Measurements from ENCODE around the gene IFNA17. TPM values are rescaled to one million over a fixed set of nuclear protein-coding genes. Genes with fewer than 3 reads are reported as not detected.
"Not testable (repeated sequence)": the region's sequence is repeated elsewhere in the genome, so short reads cannot be mapped to it uniquely, and the experiment has no call there.

Gene IFNA17
- total and polyA plus RNA-seq, 7 experiments from 2014 or later: not detected

DNA sequence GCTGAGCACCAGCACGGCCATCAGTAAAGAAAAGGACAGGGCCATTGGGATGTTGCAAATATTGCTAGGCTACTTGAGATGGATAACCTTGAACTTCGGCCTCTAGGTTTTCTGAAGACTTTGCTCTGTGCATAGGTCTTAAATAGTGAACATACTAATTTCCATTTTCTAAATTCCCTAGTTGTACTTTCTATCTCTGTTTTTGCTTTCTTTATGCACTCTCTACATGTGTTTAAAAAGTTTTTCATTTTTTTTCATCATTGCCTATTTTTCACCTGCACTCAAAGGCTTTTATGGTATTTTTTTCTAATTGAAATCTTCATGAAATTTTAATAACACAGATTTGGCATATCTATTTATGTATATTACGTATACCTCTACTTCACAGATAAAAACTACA, 40.5 kb downstream of the IFNA17 start, which contains the start of gene IFNA4:
IFNA4 (minus strand) TSS at position 101 of the 400 bp plus-strand sequence; CDS start at position 45, 56 bp downstream.
- POLR2A ChIA-PET; ATAC-seq; H3K27me3 ChIP-seq (ENCODE audit: control insufficient read depth in 2 of 2, insufficient read depth in 2 of 2, low read length in 2 of 2); H3K4me3 ChIP-seq (ENCODE audit: low read length); H3K9me3 Mint-ChIP-seq; intact Hi-C loops (cut with micrococcal nuclease); H3K27ac ChIP-seq (ENCODE audit: low read depth, low read length); H3K27ac Mint-ChIP-seq; H3K4me1 ChIP-seq (ENCODE audit: control insufficient read depth in 2 of 2, insufficient read depth in 2 of 2, low read length in 2 of 2); H3K4me3 Mint-ChIP-seq; H3K36me3 Mint-ChIP-seq; CTCF ChIA-PET; DNase-seq; H3K9me3 ChIP-seq (ENCODE audit: control insufficient read depth in 2 of 3, low read length in 3 of 3); H3K36me3 ChIP-seq (ENCODE audit: control insufficient read depth in 2 of 3, insufficient read depth in 3 of 3, low read length in 3 of 3): not testable (repeated sequence)
- peaks cover 5 to 17% (median 11%) of the 10 kb centered on the region in 7 donors for H3K4me1 Mint-ChIP-seq
- peaks cover 0 to 34% (median 0%) of the 10 kb centered on the region in 5 donors for H3K27me3 Mint-ChIP-seq

DNA sequence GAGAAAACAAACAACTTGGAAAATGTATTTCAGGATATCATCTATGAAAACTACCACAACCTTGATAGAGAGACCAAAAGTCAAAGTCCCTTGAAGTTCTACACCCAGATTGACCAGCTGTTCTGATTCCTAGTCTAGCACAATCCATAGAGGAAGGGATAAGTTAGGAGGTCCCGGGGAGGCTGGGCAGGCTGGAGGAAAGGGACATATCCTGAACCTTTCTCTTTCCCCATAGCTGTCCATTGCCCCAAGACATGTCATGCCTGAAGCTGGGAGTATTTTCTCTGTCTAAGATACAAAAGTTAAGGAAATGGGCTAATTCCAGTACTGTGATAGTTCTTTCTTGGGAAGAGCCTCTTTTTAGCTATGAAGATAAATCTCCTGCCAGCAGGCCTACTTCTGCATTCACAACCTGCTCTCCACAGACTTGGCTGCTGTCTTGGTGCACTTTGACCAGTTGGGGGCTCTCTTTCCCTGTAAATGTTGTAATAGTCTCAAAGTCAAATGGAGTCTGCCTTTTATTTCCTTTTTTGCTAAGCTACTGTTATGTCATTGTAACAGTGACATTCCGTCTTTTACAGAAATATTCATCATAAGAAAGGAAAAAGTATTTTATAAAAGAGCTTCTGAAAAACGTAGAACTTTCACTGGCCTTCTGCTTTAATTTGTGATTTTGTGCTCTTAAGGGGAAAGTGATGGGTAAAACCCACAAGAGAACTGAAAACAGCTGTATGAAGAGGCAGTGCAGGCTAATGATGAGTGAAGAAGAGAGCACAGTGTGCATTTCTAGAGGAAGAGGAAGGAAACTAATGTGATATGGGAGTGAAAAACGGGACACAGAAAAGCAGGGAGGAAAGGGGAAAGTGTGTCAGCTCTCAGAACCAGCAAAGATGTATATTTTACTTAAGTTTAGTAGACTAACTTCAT, 44.9 kb downstream of the IFNA17 start:
- H3K4me3 ChIP-seq (ENCODE audit: low read length); H3K36me3 ChIP-seq (ENCODE audit: control insufficient read depth in 2 of 3, insufficient read depth in 3 of 3, low read length in 3 of 3); H3K27me3 ChIP-seq (ENCODE audit: control insufficient read depth in 2 of 2, insufficient read depth in 2 of 2, low read length in 2 of 2); intact Hi-C loops (cut with micrococcal nuclease); H3K27ac ChIP-seq (ENCODE audit: low read depth, low read length); H3K9me3 ChIP-seq (ENCODE audit: control insufficient read depth in 2 of 3, low read length in 3 of 3); H3K9me3 Mint-ChIP-seq; H3K4me1 ChIP-seq (ENCODE audit: control insufficient read depth in 2 of 2, insufficient read depth in 2 of 2, low read length in 2 of 2); H3K36me3 Mint-ChIP-seq: not testable (repeated sequence)
- POLR2A ChIA-PET: interaction anchor here (0.8 kb wide), 1 partner anchor 15 kb away, joined by 3 read pairs; no protein-coding TSS in a partner anchor
- DNase-seq: peak in 7 of 9 donors; percentile 8 to 38 (median 15)
- peaks cover 0 to 23% (median 0%) of the 10 kb centered on the region in 5 donors for H3K27me3 Mint-ChIP-seq
- peak; percentile 92 for ATAC-seq
- H3K27ac Mint-ChIP-seq: peak overlapping the region in 3 of 9 donors; percentile 13 to 63 (median 16)
- CTCF ChIA-PET: interaction anchor here (0.5 to 1.2 kb wide), 4 partner anchors 12 to 271 kb away, joined by 3 to 4 read pairs (median 4); no protein-coding TSS in a partner anchor
- H3K4me1 Mint-ChIP-seq: peaks cover 5 to 19% (median 11%) of the 10 kb centered on the region in 7 donors
- peak overlapping the region in 2 of 10 donors; percentile 10 to 17 for H3K4me3 Mint-ChIP-seq

Other genes starting within 250 kb of the IFNA17 start
- gene HACD4, start 196.6 kb downstream of the IFNA17 start, total RNA-seq: 10 to 100 TPM in 4 of 5 experiments, 1 to 10 TPM in 1; 9.3 to 15.2 (median 13.6) TPM
- gene HACD4, start 196.6 kb downstream of the IFNA17 start, polyA plus RNA-seq: 1 to 10 TPM; 7.6 to 7.9 TPM
- gene IFNB1, start 150.3 kb downstream of the IFNA17 start, total RNA-seq: not detected
- gene IFNB1, start 150.3 kb downstream of the IFNA17 start, polyA plus RNA-seq: not detected
- gene IFNW1, start 86.4 kb downstream of the IFNA17 start, total RNA-seq: not detected
- not detected for gene IFNW1, start 86.4 kb downstream of the IFNA17 start, polyA plus RNA-seq
- not detected for gene IFNA21, start 61.6 kb downstream of the IFNA17 start, total RNA-seq
- gene IFNA21, start 61.6 kb downstream of the IFNA17 start, polyA plus RNA-seq: not detected
- gene IFNA4, start 40.6 kb downstream of the IFNA17 start, total RNA-seq: not detected
- gene IFNA4, start 40.6 kb downstream of the IFNA17 start, polyA plus RNA-seq: not detected
- not detected for gene IFNA7, start 26.0 kb downstream of the IFNA17 start, total RNA-seq
- gene IFNA7, start 26.0 kb downstream of the IFNA17 start, polyA plus RNA-seq: not detected
- gene IFNA10, start 21.1 kb downstream of the IFNA17 start, total RNA-seq: not detected
- gene IFNA10, start 21.1 kb downstream of the IFNA17 start, polyA plus RNA-seq: not detected
- gene IFNA16, start 10.9 kb downstream of the IFNA17 start, total RNA-seq: not detected
- gene IFNA16, start 10.9 kb downstream of the IFNA17 start, polyA plus RNA-seq: not detected
- not detected for gene IFNA14, start 11.8 kb upstream of the IFNA17 start, total RNA-seq
- gene IFNA14, start 11.8 kb upstream of the IFNA17 start, polyA plus RNA-seq: not detected
- not detected for gene IFNA5, start 77.1 kb upstream of the IFNA17 start, total RNA-seq
- not detected for gene IFNA5, start 77.1 kb upstream of the IFNA17 start, polyA plus RNA-seq
- gene KLHL9, start 107.2 kb upstream of the IFNA17 start, total RNA-seq: 10 to 100 TPM; 11.8 to 37.7 (median 19.1) TPM
- gene KLHL9, start 107.2 kb upstream of the IFNA17 start, polyA plus RNA-seq: 10 to 100 TPM; 21.1 to 23.0 TPM
- not detected for gene IFNA6, start 122.7 kb upstream of the IFNA17 start, total RNA-seq
- not detected for gene IFNA6, start 122.7 kb upstream of the IFNA17 start, polyA plus RNA-seq
- gene IFNA13, start 139.8 kb upstream of the IFNA17 start, total RNA-seq: not detected
- not detected for gene IFNA13, start 139.8 kb upstream of the IFNA17 start, polyA plus RNA-seq
- gene IFNA2, start 157.2 kb upstream of the IFNA17 start, total RNA-seq: not detected
- gene IFNA2, start 157.2 kb upstream of the IFNA17 start, polyA plus RNA-seq: not detected
- gene IFNA8, start 180.9 kb upstream of the IFNA17 start, total RNA-seq: not detected
- gene IFNA8, start 180.9 kb upstream of the IFNA17 start, polyA plus RNA-seq: not detected
- not detected for gene IFNA1, start 212.2 kb upstream of the IFNA17 start, total RNA-seq
- not detected for gene IFNA1, start 212.2 kb upstream of the IFNA17 start, polyA plus RNA-seq